ENCODE measurements around the gene ATOSA.

DNA sequence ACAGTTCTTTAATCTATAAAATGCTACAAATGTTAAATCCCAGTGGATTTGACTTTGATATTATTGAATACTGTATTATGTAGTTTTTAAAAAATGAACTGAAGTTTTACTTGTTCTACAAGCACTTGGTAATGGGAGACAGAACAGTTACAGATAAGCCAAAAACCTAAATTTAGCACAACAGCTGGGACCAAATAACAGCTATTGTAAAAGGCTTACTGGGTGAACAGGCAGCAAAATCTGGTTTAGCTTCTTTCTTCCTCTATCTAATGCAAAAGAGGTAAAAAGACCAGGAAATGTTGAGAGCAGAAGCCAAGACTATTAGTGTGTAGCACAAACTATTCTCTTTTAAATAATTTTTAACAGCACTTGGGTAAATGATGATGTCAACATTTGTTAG, 1.6 kb upstream of the ATOSA start:
- TF ChIP-seq, protein P1, sequence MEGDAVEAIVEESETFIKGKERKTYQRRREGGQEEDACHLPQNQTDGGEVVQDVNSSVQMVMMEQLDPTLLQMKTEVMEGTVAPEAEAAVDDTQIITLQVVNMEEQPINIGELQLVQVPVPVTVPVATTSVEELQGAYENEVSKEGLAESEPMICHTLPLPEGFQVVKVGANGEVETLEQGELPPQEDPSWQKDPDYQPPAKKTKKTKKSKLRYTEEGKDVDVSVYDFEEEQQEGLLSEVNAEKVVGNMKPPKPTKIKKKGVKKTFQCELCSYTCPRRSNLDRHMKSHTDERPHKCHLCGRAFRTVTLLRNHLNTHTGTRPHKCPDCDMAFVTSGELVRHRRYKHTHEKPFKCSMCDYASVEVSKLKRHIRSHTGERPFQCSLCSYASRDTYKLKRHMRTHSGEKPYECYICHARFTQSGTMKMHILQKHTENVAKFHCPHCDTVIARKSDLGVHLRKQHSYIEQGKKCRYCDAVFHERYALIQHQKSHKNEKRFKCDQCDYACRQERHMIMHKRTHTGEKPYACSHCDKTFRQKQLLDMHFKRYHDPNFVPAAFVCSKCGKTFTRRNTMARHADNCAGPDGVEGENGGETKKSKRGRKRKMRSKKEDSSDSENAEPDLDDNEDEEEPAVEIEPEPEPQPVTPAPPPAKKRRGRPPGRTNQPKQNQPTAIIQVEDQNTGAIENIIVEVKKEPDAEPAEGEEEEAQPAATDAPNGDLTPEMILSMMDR (IDR thresholded peaks at IDR 0.05) = no peak
- no peak for TF ChIP-seq POLR2A (IDR thresholded peaks at IDR 0.05)
